Measurements from ENCODE around the gene CYTH3. TPM values are rescaled to one million over a fixed set of nuclear protein-coding genes. Genes with fewer than 3 reads are reported as not detected.
"Not testable (repeated sequence)": the region's sequence is repeated elsewhere in the genome, so short reads cannot be mapped to it uniquely, and the experiment has no call there.

The CYTH3 gene
- total and polyA plus RNA-seq, 5 donors = 23.5 to 40.2 (median 29.1) TPM

DNA sequence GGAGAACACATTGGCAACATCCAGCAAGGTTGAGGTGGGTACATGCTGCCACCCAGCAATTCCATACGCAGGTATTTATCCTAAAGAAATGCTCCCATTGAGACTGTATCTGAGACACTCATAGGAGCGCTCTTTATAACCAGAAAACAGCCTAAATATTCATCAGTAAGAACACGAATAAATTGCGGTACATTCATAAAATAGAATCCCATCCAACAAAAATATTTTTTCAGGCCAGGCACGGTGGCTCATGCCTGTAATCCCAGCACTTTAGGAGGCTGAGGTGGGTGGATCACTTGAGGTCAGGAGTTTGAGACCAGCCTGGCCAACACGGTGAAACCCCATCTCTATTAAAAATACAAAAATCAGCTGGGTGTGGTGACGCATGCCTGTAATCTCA lies 81.9 kb downstream of the CYTH3 start:
- ATAC-seq; intact Hi-C loops (cut with DNase I); H3K4me3 ChIP-seq (ENCODE audit: low read length); H3K27ac ChIP-seq (ENCODE audit: low read length); H3K9me3 ChIP-seq (ENCODE audit: control insufficient read depth, low read length); H3K4me1 ChIP-seq (ENCODE audit: control insufficient read depth, insufficient read depth, low read length); H3K27me3 ChIP-seq (ENCODE audit: control insufficient read depth, insufficient read depth); DNase-seq: not testable (repeated sequence)
- WGBS = 77% methylated on average over 7 of the region's 7 CpGs

DNA sequence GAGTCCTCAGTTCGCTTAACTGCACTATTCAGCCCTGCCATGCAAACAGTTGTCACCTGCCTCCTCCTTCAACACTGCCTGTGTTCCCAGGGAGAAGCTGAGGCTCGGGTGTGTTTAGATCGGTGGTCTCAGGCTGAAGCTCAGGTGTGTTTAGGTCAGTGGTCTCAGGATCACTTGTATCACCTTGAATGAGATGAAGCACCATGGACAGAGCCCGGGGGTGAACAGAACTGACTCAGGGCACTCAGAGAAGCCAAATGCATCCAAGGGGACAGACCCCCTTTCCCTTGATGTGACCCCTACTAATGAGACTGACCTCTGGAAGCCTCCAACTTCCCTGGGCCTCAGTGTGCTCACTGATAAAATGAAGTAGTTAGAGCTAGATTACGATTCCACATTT lies 84.0 kb downstream of the CYTH3 start:
- Histone ChIP-seq H3K9me3 (ENCODE audit: control insufficient read depth, low read length) (no peaks in the 10 kb centered on the region), H3K27me3 (ENCODE audit: control insufficient read depth, insufficient read depth) (no peaks in the 10 kb centered on the region), H3K27ac (ENCODE audit: low read length) (no peak overlapping the region), H3K4me1 (ENCODE audit: control insufficient read depth, insufficient read depth, low read length) (peaks cover under 1% of the 10 kb centered on the region), H3K4me3 (ENCODE audit: low read length) (no peak overlapping the region)
- 93% methylated on average over 5 of the region's 5 CpGs for WGBS
- ATAC-seq = no peak
- no peak for DNase-seq
- intact Hi-C loops (cut with DNase I) = no loop called here

DNA sequence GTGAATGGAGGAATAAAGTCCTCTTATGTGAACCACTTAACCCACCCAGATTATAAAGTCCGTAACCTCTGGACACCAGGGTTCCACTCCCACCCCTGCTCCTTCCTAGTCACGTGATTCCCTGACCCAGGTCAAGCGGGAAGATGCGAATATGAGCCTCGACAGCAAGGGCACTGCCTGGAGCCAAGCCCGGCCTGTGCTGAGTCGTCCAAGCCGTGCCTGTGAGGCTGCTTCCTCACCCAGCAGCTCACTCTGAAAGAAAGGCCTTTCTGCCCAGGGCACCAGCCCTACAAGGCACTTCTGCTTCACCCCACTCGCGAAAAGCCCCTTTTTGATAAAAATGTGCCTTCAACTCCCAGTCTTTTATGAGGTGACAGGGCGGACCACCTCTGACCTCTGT lies 85.8 kb downstream of the CYTH3 start:
- Histone ChIP-seq H3K4me3 (ENCODE audit: low read length) (no peak overlapping the region), H3K4me1 (ENCODE audit: control insufficient read depth, insufficient read depth, low read length) (no peaks in the 10 kb centered on the region), H3K27ac (ENCODE audit: low read length) (no peak overlapping the region), H3K9me3 (ENCODE audit: control insufficient read depth, low read length) (no peaks in the 10 kb centered on the region), H3K27me3 (ENCODE audit: control insufficient read depth, insufficient read depth) (no peaks in the 10 kb centered on the region)
- DNase-seq (no peak), ATAC-seq (no peak)
- intact Hi-C loops (cut with DNase I) = no loop called here
- 82% methylated on average over 11 of the region's 11 CpGs for WGBS

DNA sequence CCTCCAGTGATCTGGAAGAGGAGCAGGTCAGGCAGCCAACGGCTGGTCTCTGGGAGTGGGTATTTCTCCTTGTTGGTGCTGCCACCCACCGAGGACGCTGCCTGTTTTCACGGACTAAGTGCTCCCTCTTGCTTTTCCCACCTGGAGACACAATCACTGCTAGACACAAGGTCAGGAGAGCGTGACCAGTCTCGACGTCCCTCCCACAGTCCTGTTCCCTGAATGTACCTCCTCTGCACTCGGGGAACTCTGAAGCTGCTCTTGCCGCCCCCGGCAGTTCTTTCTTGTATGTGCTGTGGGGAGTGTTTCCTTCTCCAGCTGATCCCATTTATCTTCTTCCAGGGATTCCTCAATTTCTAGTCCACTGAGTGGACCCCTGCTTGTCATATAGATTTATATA lies 89.4 kb downstream of the CYTH3 start:
- intact Hi-C loops (cut with DNase I) = no loop called here
- H3K27ac ChIP-seq (ENCODE audit: low read length) = no peak overlapping the region
- ATAC-seq (no peak), DNase-seq (no peak)
- no peaks in the 10 kb centered on the region for H3K9me3 ChIP-seq (ENCODE audit: control insufficient read depth, low read length)
- WGBS = 84% methylated on average over 10 of the region's 10 CpGs
- no peak overlapping the region for H3K4me3 ChIP-seq (ENCODE audit: low read length)
- peaks cover 8% of the 10 kb centered on the region for H3K4me1 ChIP-seq (ENCODE audit: control insufficient read depth, insufficient read depth, low read length)
- no peaks in the 10 kb centered on the region for H3K27me3 ChIP-seq (ENCODE audit: control insufficient read depth, insufficient read depth)

DNA sequence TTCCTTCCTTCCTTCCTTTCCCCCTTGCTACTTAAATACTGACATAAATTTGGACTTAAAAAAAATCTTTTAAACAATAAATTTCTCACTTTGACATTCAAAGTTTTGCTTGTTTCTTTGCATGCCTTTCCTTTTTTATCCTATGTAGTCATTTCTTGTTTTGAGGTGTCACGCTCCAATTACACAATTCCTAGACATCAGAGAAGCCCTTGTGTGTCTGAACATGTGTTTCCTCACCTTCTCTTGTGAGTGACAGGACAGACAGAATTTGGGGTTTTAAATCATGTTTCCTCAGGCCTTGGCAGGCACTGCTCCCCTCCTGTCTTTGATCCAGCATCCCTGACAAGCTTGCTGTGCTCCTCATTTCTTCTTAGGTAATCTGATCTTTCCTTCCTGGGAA lies 91.3 kb downstream of the CYTH3 start:
- no peak overlapping the region for H3K27ac ChIP-seq (ENCODE audit: low read length)
- DNase-seq (no peak), ATAC-seq (no peak)
- H3K9me3 ChIP-seq (ENCODE audit: control insufficient read depth, low read length) = no peaks in the 10 kb centered on the region
- peaks cover 8% of the 10 kb centered on the region for H3K4me1 ChIP-seq (ENCODE audit: control insufficient read depth, insufficient read depth, low read length)
- 63% methylated on average over 1 of the region's 1 CpG for whole genome bisulfite sequencing
- H3K4me3 ChIP-seq (ENCODE audit: low read length) = no peak overlapping the region
- no peaks in the 10 kb centered on the region for H3K27me3 ChIP-seq (ENCODE audit: control insufficient read depth, insufficient read depth)
- intact Hi-C loops (cut with DNase I) = no loop called here

DNA sequence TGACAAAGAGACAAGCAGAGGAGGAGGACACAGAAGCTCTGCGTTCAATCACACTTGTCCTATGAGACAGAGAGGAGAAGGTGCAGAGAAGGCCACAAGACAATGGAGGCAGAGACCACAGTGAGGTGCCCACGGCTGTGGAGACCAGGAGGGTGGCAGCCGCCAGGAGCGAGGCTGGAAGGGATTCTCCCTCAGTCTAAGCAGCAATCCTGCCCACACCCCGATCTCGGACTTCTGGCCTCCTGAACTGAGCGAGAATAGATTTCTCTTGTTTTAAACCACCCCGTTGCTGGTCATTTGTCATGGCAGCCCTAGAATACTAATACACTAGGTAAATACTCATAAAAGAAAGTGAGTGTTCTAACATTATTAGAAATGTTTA lies 92.1 kb downstream of the CYTH3 start:
- intact Hi-C loops (cut with DNase I) = no loop called here
- 96% methylated on average over 8 of the region's 8 CpGs for WGBS
- Histone ChIP-seq H3K9me3 (ENCODE audit: control insufficient read depth, low read length) (no peaks in the 10 kb centered on the region), H3K4me3 (ENCODE audit: low read length) (no peak overlapping the region), H3K27me3 (ENCODE audit: control insufficient read depth, insufficient read depth) (no peaks in the 10 kb centered on the region), H3K4me1 (ENCODE audit: control insufficient read depth, insufficient read depth, low read length) (peaks cover 8% of the 10 kb centered on the region), H3K27ac (ENCODE audit: low read length) (no peak overlapping the region)
- ATAC-seq (no peak), DNase-seq (no peak)

DNA sequence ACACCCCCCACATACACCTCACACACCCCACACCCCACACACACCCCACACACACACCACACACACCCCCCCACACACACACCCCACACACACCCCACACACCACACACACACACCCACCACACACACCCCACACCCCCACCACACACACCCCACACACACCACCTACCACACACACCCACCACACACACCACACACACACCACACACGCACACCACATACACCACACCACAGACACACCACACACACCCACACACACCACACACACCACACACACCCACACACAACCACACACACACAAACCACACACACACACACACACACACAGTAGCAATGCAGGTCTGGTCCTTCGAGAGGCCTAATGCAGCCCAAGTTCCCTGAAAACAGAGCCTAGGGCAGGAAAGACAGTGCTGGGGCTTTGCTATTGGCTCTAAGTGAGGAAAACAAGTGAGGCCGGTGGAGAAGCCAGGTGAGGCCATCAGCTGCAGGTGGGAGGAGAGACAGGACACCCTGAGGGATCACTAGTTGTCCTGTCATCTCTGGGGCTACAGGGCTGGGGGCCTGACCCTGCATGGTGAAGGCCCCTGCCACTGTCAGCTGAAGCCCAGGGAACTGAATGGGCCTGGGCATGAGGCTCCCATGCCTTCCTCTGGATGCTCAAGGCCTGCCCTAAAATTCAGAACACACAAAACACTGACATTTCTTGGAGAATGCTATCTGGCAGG lies 92.6 kb downstream of the CYTH3 start:
- intact Hi-C loops (cut with DNase I) = no loop called here
- H3K27ac ChIP-seq (ENCODE audit: low read length) = no peak overlapping the region
- DNase-seq = no peak
- peaks cover 8% of the 10 kb centered on the region for H3K4me1 ChIP-seq (ENCODE audit: control insufficient read depth, insufficient read depth, low read length)
- 92% methylated on average over 3 of the region's 3 CpGs for WGBS
- no peaks in the 10 kb centered on the region for H3K27me3 ChIP-seq (ENCODE audit: control insufficient read depth, insufficient read depth)
- H3K4me3 ChIP-seq (ENCODE audit: low read length) = no peak overlapping the region
- no peaks in the 10 kb centered on the region for H3K9me3 ChIP-seq (ENCODE audit: control insufficient read depth, low read length)
- ATAC-seq = no peak

DNA sequence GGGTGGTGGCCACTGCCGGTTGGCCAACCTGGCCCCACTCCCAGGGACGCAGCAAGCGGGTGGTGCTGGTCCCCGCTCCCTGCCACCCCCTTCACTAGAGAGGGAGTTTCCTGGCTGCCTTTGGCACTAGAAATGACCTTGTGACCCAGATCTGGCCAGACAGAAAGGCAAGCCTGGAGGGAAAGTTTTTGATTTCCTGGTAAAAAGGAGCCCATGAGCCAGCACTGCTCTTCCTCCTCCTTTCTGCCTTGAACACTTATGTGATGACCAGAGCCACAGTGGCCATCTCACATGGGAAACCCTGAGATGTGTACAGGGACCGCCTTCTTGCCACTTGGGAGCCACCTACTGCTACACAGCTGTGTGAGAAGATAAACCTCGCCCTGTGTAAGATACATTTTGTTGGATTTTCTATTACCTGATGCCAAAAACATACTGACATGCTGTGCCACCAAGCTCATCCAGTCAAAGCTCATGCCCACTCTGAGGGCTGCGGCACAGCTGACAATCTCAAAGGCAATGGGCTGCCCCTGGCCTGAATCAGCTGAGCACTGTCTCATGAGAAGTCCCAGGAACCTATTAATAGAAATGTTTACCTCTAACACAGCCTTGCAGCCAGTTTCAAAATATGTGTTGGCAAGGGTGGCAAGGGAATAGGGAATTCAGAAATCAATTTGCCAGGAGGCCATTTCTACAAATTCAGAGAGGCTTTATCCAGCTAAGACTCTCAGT lies 94.0 kb downstream of the CYTH3 start:
- peak; percentile 84 to 91 for ATAC-seq
- DNase-seq = peak; percentile 61 to 77 (median 71)
- H3K9me3 ChIP-seq (ENCODE audit: control insufficient read depth, low read length) = no peaks in the 10 kb centered on the region
- no peak overlapping the region for H3K4me3 ChIP-seq (ENCODE audit: low read length)
- H3K4me1 ChIP-seq (ENCODE audit: control insufficient read depth, insufficient read depth, low read length) = peaks cover 8% of the 10 kb centered on the region
- no peaks in the 10 kb centered on the region for H3K27me3 ChIP-seq (ENCODE audit: control insufficient read depth, insufficient read depth)
- peak overlapping the region; percentile 18 for H3K27ac ChIP-seq (ENCODE audit: low read length)
- intact Hi-C loops (cut with DNase I) = no loop called here
- 43% methylated on average over 7 of the region's 7 CpGs for WGBS

DNA sequence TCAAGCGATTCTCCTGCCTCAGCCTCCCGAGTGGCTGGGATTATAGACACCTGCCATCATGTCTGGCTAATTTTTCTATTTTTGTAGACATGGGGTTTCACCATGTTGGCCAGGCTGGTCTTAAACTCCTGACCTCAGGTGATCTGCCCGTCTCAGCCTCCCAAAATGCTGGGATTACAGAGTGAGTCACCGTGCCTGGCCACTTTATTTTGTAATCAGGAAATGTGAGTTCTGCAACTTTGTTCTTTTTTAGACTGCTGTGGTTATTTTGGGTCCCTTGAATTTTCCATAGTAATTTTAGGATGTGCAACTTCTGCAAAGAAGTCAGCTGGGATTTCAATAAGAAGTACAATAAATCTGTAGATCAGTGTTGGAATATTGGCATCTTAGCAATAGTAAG lies 96.8 kb downstream of the CYTH3 start:
- peak in 1 of 3 donors; percentile 30 for DNase-seq
- WGBS = 70% methylated on average over 4 of the region's 4 CpGs
- Histone ChIP-seq H3K4me3 (ENCODE audit: low read length) (no peak overlapping the region), H3K27me3 (ENCODE audit: control insufficient read depth, insufficient read depth) (no peaks in the 10 kb centered on the region), H3K9me3 (ENCODE audit: control insufficient read depth, low read length) (no peaks in the 10 kb centered on the region), H3K4me1 (ENCODE audit: control insufficient read depth, insufficient read depth, low read length) (peaks cover 8% of the 10 kb centered on the region), H3K27ac (ENCODE audit: low read length) (no peak overlapping the region)
- no peak for ATAC-seq
- intact Hi-C loops (cut with DNase I) = no loop called here

DNA sequence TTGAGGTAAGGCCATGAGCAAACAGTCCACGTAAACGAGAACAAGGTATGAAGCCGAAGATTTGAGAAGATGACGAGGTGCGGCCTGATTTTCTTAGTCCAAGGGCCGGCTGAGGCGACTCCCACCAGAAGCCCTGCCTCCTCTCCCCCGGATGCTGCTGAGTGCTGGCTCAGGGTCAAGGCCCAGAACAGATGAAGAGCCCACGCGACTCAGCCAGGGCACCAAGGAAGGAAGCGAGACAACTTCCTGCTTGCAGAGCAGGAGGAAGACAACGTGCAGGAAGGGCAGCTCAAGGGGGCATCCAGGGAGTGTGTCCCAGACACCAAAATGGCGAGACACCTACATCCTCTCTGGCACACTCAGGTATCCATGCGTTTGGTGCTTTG lies 99.5 kb downstream of the CYTH3 start:
- intact Hi-C loops (cut with DNase I) = no loop called here

DNA sequence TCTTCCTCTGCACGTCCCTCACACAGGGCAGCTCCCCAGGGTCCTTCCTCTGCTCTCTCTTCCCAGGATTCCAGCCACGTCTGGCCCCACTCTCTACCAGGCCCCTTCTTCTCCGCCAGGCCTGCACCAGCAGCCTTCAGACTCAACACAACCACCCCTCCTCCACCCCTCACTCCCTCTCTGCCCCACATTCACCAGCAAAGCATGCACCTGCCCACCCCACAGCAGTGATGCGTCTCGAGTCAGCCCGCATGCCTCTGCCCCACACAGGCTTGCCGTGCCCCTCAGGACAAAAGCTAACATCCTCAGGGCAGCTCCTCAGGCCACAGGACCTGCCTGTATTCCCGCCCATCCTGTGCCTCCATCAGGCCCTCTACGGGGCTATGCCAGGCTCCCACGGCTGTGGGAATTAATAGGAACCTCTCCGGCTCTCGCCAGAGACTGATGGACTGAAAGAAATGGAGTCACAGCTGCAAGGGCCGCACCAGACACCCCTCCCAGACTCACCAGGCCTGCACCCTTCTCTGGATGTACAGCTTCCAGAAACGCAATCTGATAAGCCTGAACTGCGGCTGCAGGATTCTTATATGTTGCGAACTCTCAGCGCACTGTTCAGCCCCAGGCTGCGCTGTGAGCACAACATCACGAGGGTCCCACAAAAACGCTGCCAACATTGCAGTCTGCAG lies 100.1 kb downstream of the CYTH3 start:
- H3K4me1 ChIP-seq (ENCODE audit: control insufficient read depth, insufficient read depth, low read length) = no peaks in the 10 kb centered on the region
- H3K27me3 ChIP-seq (ENCODE audit: control insufficient read depth, insufficient read depth) = no peaks in the 10 kb centered on the region
- no peak overlapping the region for H3K4me3 ChIP-seq (ENCODE audit: low read length)
- peak in 2 of 3 donors; percentile 43 to 65 for DNase-seq
- no peak for ATAC-seq
- WGBS = 82% methylated on average over 20 of the region's 20 CpGs
- H3K27ac ChIP-seq (ENCODE audit: low read length) = no peak overlapping the region
- no peaks in the 10 kb centered on the region for H3K9me3 ChIP-seq (ENCODE audit: control insufficient read depth, low read length)
- intact Hi-C loops (cut with DNase I) = no loop called here

More for the DNA sequence above, 99.5 kb downstream of the CYTH3 start:
- WGBS = 63% methylated on average over 14 of the region's 14 CpGs
- Histone ChIP-seq H3K27me3 (ENCODE audit: control insufficient read depth, insufficient read depth) (no peaks in the 10 kb centered on the region), H3K9me3 (ENCODE audit: control insufficient read depth, low read length) (no peaks in the 10 kb centered on the region), H3K27ac (ENCODE audit: low read length) (no peak overlapping the region), H3K4me3 (ENCODE audit: low read length) (no peak overlapping the region), H3K4me1 (ENCODE audit: control insufficient read depth, insufficient read depth, low read length) (no peaks in the 10 kb centered on the region)
- DNase-seq (peak in 2 of 3 donors; percentile 31 to 63), ATAC-seq (no peak)

All from right cardiac atrium (tissue), 5 donors.